Pulmonary artery endothelial cell (primary cell): Measurements from ENCODE around the gene EPC1. TPM values are rescaled to one million over a fixed set of nuclear protein-coding genes. Genes with fewer than 3 reads are reported as not detected.
A peak's percentile ranks its signal among the peaks of the same experiment; 100 is the strongest.
"Not testable (repeated sequence)": the region's sequence is repeated elsewhere in the genome, so short reads cannot be mapped to it uniquely, and the experiment has no call there.

Experiments
- DNase-seq: peaks from one replicate; pipeline ENCODE4 v3.0.0-alpha.2; 2011; ENCODE audit warnings: low read depth, low spot score
- total RNA-seq: library from RNA; depleted of rRNA; stranded (reverse); fragments of >200 nt; gene quantifications from 2 replicates; pipeline ENCODE4 v1.2.3, GENCODE V29; 2014

The EPC1 gene
- total RNA-seq, 1 donor from 2014 or later, result 19.8 TPM

- DNase-seq, result no peak
These were observed 53.4 kb downstream of the EPC1 start for GRCh38 chr10:32293581-32293980.

- no peak for DNase-seq
These were observed 67.2 kb downstream of the EPC1 start for GRCh38 chr10:32279795-32280194.

GRCh38 chr10:32273336-32273735 lies 73.6 kb downstream of the EPC1 start:
- no peak for DNase-seq

- no peak for DNase-seq
These were observed 75.3 kb downstream of the EPC1 start for GRCh38 chr10:32271617-32272016.

GRCh38 chr10:32269343-32270100 lies 77.4 kb downstream of the EPC1 start:
- no peak for DNase-seq

- no peak for DNase-seq
These were observed 78.2 kb downstream of the EPC1 start for GRCh38 chr10:32268788-32269187.

GRCh38 chr10:32266979-32267378 lies 80.0 kb downstream of the EPC1 start:
- no peak for DNase-seq

GRCh38 chr10:32266566-32266965 lies 80.4 kb downstream of the EPC1 start:
- DNase-seq, result no peak

GRCh38 chr10:32265756-32266155 lies 81.2 kb downstream of the EPC1 start:
- no peak for DNase-seq

- no peak for DNase-seq
These were observed 83.7 kb downstream of the EPC1 start for GRCh38 chr10:32263300-32263699.

GRCh38 chr10:32259551-32259950 lies 87.4 kb downstream of the EPC1 start:
- no peak for DNase-seq

- DNase-seq, result peak; percentile 20
These were observed 90.1 kb downstream of the EPC1 start for GRCh38 chr10:32256613-32257437.

GRCh38 chr10:32253821-32254220 lies 93.1 kb downstream of the EPC1 start:
- no peak for DNase-seq

- no peak for DNase-seq
These were observed 93.7 kb downstream of the EPC1 start for GRCh38 chr10:32253276-32253675.

GRCh38 chr10:32250489-32250888 lies 96.5 kb downstream of the EPC1 start:
- not testable (repeated sequence) for DNase-seq

- no peak for DNase-seq
These were observed 100.3 kb downstream of the EPC1 start for GRCh38 chr10:32246685-32247084.

- DNase-seq, result no peak
These were observed 101.2 kb downstream of the EPC1 start for GRCh38 chr10:32245760-32246159.

- no peak for DNase-seq
These were observed 102.3 kb downstream of the EPC1 start for GRCh38 chr10:32244421-32245207.

GRCh38 chr10:32244011-32244410 lies 102.9 kb downstream of the EPC1 start:
- DNase-seq, result no peak

- DNase-seq, result no peak
These were observed 105.0 kb downstream of the EPC1 start for GRCh38 chr10:32241946-32242345.

- DNase-seq, result no peak
These were observed 106.5 kb downstream of the EPC1 start for GRCh38 chr10:32240471-32240870.

- no peak for DNase-seq
These were observed 107.2 kb downstream of the EPC1 start for GRCh38 chr10:32239769-32240168.
